Esophagus (tissue), 2 donors: ENCODE data around the gene ZNF33B. TPM values are rescaled to one million over a fixed set of nuclear protein-coding genes. Genes with fewer than 3 reads are reported as not detected.

Experiments used
- H3K27ac ChIP-seq, 2 donors: one replicate each; pipeline ENCODE4 v1.5.1; 2013; ENCODE audit warnings: low read depth in 2 of 2, mild to moderate bottlenecking in 2 of 2, inconsistent platforms in 1 of 2, low read length in 1 of 2, moderate library complexity in 1 of 2
- H3K27me3 ChIP-seq, 2 donors: one replicate each; pipeline ENCODE4 v1.6.1; 2013; ENCODE audit warnings: low read length in 2 of 2, control low read depth in 1 of 2, mild to moderate bottlenecking in 1 of 2; ENCODE audit not compliant: insufficient read depth in 2 of 2, control insufficient read depth in 1 of 2
- H3K36me3 ChIP-seq, 2 donors: one replicate each; pipeline ENCODE4 v1.6.1; 2013; ENCODE audit warnings: low read length in 1 of 2; ENCODE audit not compliant: control insufficient read depth in 2 of 2, insufficient read depth in 2 of 2
- H3K4me1 ChIP-seq, 2 donors: one replicate each; pipeline ENCODE4 v1.6.1; 2013; ENCODE audit warnings: low read length in 1 of 2; ENCODE audit not compliant: control insufficient read depth in 2 of 2, insufficient read depth in 2 of 2
- H3K4me3 ChIP-seq, 2 donors: one replicate each; pipeline ENCODE4 v1.5.1; 2013; ENCODE audit warnings: low read length in 2 of 2, mild to moderate bottlenecking in 2 of 2, low read depth in 1 of 2, moderate library complexity in 1 of 2
- H3K9me3 ChIP-seq, 2 donors: one replicate each; pipeline ENCODE4 v1.6.1; 2013; ENCODE audit warnings: mild to moderate bottlenecking in 2 of 2, low read depth in 1 of 2, low read length in 1 of 2, moderate library complexity in 1 of 2; ENCODE audit not compliant: control insufficient read depth in 2 of 2, insufficient read depth in 1 of 2
- WGBS, 2 donors: extraction: QIAGEN DNeasy Blood & Tissue Kit; methylation state at CpG; one replicate each; pipeline ENCODE4 v1.1.7; 2013; 5-methylcytosine and 5-hydroxymethylcytosine counted together
- polyA plus RNA-seq, 2 donors: library from polyadenylated mRNA; stranded (reverse); fragments of 200-250 nt; gene quantifications; one replicate each; pipeline ENCODE4 v1.2.3, GENCODE V29; 2013
- donor health status: healthy with polysubstance abuse.
- donor health status: Bipolar disorder and iron deficiency.

ZNF33B gene
- polyA plus RNA-seq, 2 donors: 6.0 to 7.9 TPM

- Histone ChIP-seq H3K36me3 (peaks cover 0 to 3% of the 10 kb centered on the region in 2 donors), H3K4me1 (no peaks in the 10 kb centered on the region), H3K27ac (no peak overlapping the region), H3K4me3 (no peak overlapping the region), H3K27me3 (no peaks in the 10 kb centered on the region), H3K9me3 (peaks cover 0 to 15% of the 10 kb centered on the region in 2 donors)
- 80 to 91% methylated on average over 5 of the region's 5 CpGs for WGBS, 2 donors
These were observed 94.5 kb downstream of the ZNF33B start for GRCh38 chr10:42543840-42544372.

Other genes starting within 250 kb of the ZNF33B start
- gene BMS1, start 144.2 kb upstream of the ZNF33B start, polyA plus RNA-seq: 1 to 10 TPM; 4.5 to 8.2 TPM